ENCODE measurements around the gene PFKL. TPM values are rescaled to one million over a fixed set of nuclear protein-coding genes. Genes with fewer than 3 reads are reported as not detected.

Gene PFKL
- total RNA-seq, 1 experiment from 2014 or later: 134 TPM

- H3K27ac Mint-ChIP-seq: no peak overlapping the region
- ChIA-PET CTCF (no interaction called here), POLR2A (no interaction called here)
- no peaks in the 10 kb centered on the region for H3K9me3 Mint-ChIP-seq
- TF ChIP-seq ZNF396 (CRISPR knock-in tag; IDR thresholded peaks at IDR 0.05; ENCODE audit: borderline replicate concordance) (no peak), ZNF532 (CRISPR knock-in tag; IDR thresholded peaks at IDR 0.05; ENCODE audit: borderline replicate concordance) (no peak), ZNF219 (CRISPR knock-in tag; IDR thresholded peaks at IDR 0.05; ENCODE audit: borderline replicate concordance) (no peak), CREM (CRISPR knock-in tag; IDR thresholded peaks at IDR 0.05) (no peak), CREB1 (CRISPR knock-in tag; IDR thresholded peaks at IDR 0.05) (no peak), OVOL2 (CRISPR knock-in tag; IDR thresholded peaks at IDR 0.05; ENCODE audit: borderline replicate concordance) (no peak), TEAD1 (CRISPR knock-in tag; IDR thresholded peaks at IDR 0.05) (no peak)
- TF ChIP-seq, protein P1, sequence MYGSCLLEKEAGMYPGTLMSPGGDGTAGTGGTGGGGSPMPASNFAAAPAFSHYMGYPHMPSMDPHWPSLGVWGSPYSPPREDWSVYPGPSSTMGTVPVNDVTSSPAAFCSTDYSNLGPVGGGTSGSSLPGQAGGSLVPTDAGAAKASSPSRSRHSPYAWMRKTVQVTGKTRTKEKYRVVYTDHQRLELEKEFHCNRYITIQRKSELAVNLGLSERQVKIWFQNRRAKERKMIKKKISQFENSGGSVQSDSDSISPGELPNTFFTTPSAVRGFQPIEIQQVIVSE (CRISPR knock-in tag; IDR thresholded peaks at IDR 0.05; ENCODE audit: borderline replicate concordance): no peak
- TF ChIP-seq, protein P2, sequence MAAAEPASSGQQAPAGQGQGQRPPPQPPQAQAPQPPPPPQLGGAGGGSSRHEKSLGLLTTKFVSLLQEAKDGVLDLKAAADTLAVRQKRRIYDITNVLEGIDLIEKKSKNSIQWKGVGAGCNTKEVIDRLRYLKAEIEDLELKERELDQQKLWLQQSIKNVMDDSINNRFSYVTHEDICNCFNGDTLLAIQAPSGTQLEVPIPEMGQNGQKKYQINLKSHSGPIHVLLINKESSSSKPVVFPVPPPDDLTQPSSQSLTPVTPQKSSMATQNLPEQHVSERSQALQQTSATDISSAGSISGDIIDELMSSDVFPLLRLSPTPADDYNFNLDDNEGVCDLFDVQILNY (CRISPR knock-in tag; IDR thresholded peaks at IDR 0.05): no peak
- TF ChIP-seq, protein P3, sequence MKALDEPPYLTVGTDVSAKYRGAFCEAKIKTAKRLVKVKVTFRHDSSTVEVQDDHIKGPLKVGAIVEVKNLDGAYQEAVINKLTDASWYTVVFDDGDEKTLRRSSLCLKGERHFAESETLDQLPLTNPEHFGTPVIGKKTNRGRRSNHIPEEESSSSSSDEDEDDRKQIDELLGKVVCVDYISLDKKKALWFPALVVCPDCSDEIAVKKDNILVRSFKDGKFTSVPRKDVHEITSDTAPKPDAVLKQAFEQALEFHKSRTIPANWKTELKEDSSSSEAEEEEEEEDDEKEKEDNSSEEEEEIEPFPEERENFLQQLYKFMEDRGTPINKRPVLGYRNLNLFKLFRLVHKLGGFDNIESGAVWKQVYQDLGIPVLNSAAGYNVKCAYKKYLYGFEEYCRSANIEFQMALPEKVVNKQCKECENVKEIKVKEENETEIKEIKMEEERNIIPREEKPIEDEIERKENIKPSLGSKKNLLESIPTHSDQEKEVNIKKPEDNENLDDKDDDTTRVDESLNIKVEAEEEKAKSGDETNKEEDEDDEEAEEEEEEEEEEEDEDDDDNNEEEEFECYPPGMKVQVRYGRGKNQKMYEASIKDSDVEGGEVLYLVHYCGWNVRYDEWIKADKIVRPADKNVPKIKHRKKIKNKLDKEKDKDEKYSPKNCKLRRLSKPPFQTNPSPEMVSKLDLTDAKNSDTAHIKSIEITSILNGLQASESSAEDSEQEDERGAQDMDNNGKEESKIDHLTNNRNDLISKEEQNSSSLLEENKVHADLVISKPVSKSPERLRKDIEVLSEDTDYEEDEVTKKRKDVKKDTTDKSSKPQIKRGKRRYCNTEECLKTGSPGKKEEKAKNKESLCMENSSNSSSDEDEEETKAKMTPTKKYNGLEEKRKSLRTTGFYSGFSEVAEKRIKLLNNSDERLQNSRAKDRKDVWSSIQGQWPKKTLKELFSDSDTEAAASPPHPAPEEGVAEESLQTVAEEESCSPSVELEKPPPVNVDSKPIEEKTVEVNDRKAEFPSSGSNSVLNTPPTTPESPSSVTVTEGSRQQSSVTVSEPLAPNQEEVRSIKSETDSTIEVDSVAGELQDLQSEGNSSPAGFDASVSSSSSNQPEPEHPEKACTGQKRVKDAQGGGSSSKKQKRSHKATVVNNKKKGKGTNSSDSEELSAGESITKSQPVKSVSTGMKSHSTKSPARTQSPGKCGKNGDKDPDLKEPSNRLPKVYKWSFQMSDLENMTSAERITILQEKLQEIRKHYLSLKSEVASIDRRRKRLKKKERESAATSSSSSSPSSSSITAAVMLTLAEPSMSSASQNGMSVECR (CRISPR knock-in tag; IDR thresholded peaks at IDR 0.05; ENCODE audit: borderline replicate concordance): no peak
- DNase-seq (ENCODE audit: low spot score) (no peak), ATAC-seq (no peak)
- H3K4me1 Mint-ChIP-seq: no peaks in the 10 kb centered on the region
- H3K27me3 Mint-ChIP-seq (ENCODE audit: low read depth): no peaks in the 10 kb centered on the region
- H3K4me3 Mint-ChIP-seq: no peak overlapping the region
- H3K36me3 Mint-ChIP-seq: peaks cover 12% of the 10 kb centered on the region
Measured at GRCh38 chr21:44313451-44313850, 13.6 kb downstream of the PFKL start.

GRCh38 chr21:44314128-44314527 is 14.3 kb downstream of the PFKL start:
- H3K27me3 Mint-ChIP-seq (ENCODE audit: low read depth): no peaks in the 10 kb centered on the region
- ChIA-PET POLR2A (no interaction called here), CTCF (no interaction called here)
- H3K27ac Mint-ChIP-seq: no peak overlapping the region
- DNase-seq (ENCODE audit: low spot score) (no peak), ATAC-seq (no peak)
- no peaks in the 10 kb centered on the region for H3K9me3 Mint-ChIP-seq
- H3K36me3 Mint-ChIP-seq: peaks cover 12% of the 10 kb centered on the region
- no peak overlapping the region for H3K4me3 Mint-ChIP-seq
- H3K4me1 Mint-ChIP-seq: no peaks in the 10 kb centered on the region
- TF ChIP-seq, protein P4, sequence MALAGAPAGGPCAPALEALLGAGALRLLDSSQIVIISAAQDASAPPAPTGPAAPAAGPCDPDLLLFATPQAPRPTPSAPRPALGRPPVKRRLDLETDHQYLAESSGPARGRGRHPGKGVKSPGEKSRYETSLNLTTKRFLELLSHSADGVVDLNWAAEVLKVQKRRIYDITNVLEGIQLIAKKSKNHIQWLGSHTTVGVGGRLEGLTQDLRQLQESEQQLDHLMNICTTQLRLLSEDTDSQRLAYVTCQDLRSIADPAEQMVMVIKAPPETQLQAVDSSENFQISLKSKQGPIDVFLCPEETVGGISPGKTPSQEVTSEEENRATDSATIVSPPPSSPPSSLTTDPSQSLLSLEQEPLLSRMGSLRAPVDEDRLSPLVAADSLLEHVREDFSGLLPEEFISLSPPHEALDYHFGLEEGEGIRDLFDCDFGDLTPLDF (CRISPR knock-in tag; IDR thresholded peaks at IDR 0.05): no peak
- TF ChIP-seq SMAD3 (CRISPR knock-in tag; IDR thresholded peaks at IDR 0.05; ENCODE audit: borderline replicate concordance) (no peak), ZNF138 (CRISPR knock-in tag; conservative IDR thresholded peaks at IDR 0.05) (no peak), KAT7 (CRISPR knock-in tag; IDR thresholded peaks at IDR 0.05; ENCODE audit: borderline replicate concordance) (no peak), ZNF232 (CRISPR knock-in tag; IDR thresholded peaks at IDR 0.05) (no peak), STAT6 (CRISPR knock-in tag; conservative IDR thresholded peaks at IDR 0.05; ENCODE audit: low read depth) (no peak)
- TF ChIP-seq, protein P5, sequence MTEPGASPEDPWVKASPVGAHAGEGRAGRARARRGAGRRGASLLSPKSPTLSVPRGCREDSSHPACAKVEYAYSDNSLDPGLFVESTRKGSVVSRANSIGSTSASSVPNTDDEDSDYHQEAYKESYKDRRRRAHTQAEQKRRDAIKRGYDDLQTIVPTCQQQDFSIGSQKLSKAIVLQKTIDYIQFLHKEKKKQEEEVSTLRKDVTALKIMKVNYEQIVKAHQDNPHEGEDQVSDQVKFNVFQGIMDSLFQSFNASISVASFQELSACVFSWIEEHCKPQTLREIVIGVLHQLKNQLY (CRISPR knock-in tag; IDR thresholded peaks at IDR 0.05): no peak
- TF ChIP-seq, protein P6, sequence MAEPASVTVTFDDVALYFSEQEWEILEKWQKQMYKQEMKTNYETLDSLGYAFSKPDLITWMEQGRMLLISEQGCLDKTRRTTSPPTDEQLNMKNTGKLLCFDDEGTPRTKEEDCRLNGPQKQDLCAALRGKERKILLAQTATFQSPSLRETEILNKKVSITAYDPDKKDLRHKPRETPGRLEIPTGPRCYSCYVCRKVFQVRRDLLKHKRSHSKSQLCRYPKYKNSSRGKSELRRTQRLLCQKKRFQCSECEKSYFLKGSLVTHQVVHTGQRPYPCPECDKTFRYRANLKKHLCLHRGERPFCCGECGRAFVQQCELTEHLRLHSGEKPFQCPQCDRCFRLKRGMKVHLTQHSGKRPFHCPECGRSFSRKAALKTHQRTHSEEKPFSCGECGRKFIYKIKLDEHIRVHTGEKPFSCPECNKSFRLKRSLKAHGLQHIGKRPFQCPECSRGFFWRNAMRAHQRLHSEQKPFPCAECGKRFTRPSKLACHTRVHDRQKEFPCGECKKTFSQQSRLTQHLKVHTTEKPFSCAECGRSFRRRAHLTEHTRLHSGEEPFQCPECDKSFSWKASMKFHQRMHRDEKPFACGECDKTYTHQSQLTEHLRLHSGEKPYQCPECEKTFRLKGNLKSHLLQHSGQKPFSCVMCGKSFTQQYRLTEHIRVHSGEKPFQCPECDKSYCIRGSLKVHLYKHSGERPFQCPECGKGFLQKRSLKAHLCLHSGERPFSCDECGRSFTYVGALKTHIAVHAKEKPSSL (CRISPR knock-in tag; conservative IDR thresholded peaks at IDR 0.05): no peak

Measured in WTC11 (cell line).